SK-N-SH treated with all-trans-retinoic acid at 6 μM for 48 hours (cell line): ENCODE results near the gene OSM.

Experiments
- ATAC-seq: fragments of 200-7000 bp; cut with Tn5 transposase; 3 replicates; pipeline ENCODE4 v1.9.1; 2020; ENCODE audit warnings: mild to moderate bottlenecking, moderate library complexity
- ARNTL ChIP-seq: fragments of 450-650 bp; formaldehyde crosslinking; IDR thresholded peaks from 2 replicates; pipeline ENCODE4 v1.5.0; 2020; ENCODE audit warnings: low read depth, mild to moderate bottlenecking, moderate library complexity, borderline replicate concordance
- CREB5 ChIP-seq: fragments of 250-450 bp; sonication (Bioruptor Pico); IDR thresholded peaks from 2 replicates; pipeline ENCODE4 v1.5.1; 2020; ENCODE audit warnings: low read depth, mild to moderate bottlenecking, moderate library complexity
- CSDC2 ChIP-seq: fragments of 250-450 bp; sonication (Bioruptor Pico); IDR thresholded peaks from 2 replicates; pipeline ENCODE4 v1.5.0; 2020; ENCODE audit warnings: mild to moderate bottlenecking, moderate library complexity
- CSRNP3 ChIP-seq: fragments of 250-450 bp; sonication (Bioruptor Pico); IDR thresholded peaks from 2 replicates; pipeline ENCODE4 v1.5.1; 2021; ENCODE audit warnings: mild to moderate bottlenecking, moderate library complexity
- ESRRG ChIP-seq: fragments of 250-450 bp; sonication (Bioruptor Pico); IDR thresholded peaks from 2 replicates; pipeline ENCODE4 v1.6.1; 2021; ENCODE audit warnings: mild to moderate bottlenecking
- GLIS3 ChIP-seq: fragments of 250-450 bp; sonication (Bioruptor Pico); IDR thresholded peaks from 2 replicates; pipeline ENCODE4 v1.5.0; 2020; ENCODE audit warnings: mild to moderate bottlenecking, moderate library complexity
- ISL1 ChIP-seq: fragments of 250-450 bp; sonication (Bioruptor Pico); IDR thresholded peaks from 2 replicates; pipeline ENCODE4 v2.1.2; 2022; ENCODE audit warnings: mild to moderate bottlenecking, moderate library complexity
- OSR1 ChIP-seq: fragments of 250-450 bp; sonication (Bioruptor Pico); IDR thresholded peaks from 2 replicates; pipeline ENCODE4 v1.8.0; 2022; ENCODE audit warnings: moderate library complexity, mild to moderate bottlenecking, inconsistent platforms
- PATZ1 ChIP-seq: fragments of 250-450 bp; sonication (Bioruptor Pico); IDR thresholded peaks from 2 replicates; pipeline ENCODE4 v1.8.0; 2020; ENCODE audit warnings: mild to moderate bottlenecking, moderate library complexity, borderline replicate concordance
- POU6F1 ChIP-seq: fragments of 250-450 bp; sonication (Bioruptor Pico); IDR thresholded peaks from 2 replicates; pipeline ENCODE4 v1.8.0; 2021; ENCODE audit warnings: low read depth, mild to moderate bottlenecking, moderate library complexity, borderline replicate concordance
- PPARA ChIP-seq: fragments of 250-450 bp; sonication (Bioruptor Pico); IDR thresholded peaks from 2 replicates; pipeline ENCODE4 v1.5.0; 2020; ENCODE audit warnings: mild to moderate bottlenecking, borderline replicate concordance
- RARB ChIP-seq: fragments of 250-450 bp; sonication (Bioruptor Pico); IDR thresholded peaks from 2 replicates; pipeline ENCODE4 v1.8.0; 2021; ENCODE audit warnings: mild to moderate bottlenecking, moderate library complexity
- SNAI2 ChIP-seq: fragments of 250-450 bp; sonication (Bioruptor Pico); IDR thresholded peaks from 2 replicates; pipeline ENCODE4 v1.5.0; 2020; ENCODE audit warnings: mild to moderate bottlenecking, moderate library complexity
- TCF4 ChIP-seq: fragments of 250-450 bp; sonication (Bioruptor Pico); IDR thresholded peaks from 2 replicates; pipeline ENCODE4 v1.8.0; 2021; ENCODE audit warnings: mild to moderate bottlenecking, moderate library complexity, borderline replicate concordance
- TSHZ2 ChIP-seq: fragments of 250-450 bp; sonication (Bioruptor Pico); IDR thresholded peaks from 2 replicates; pipeline ENCODE4 v1.5.0; 2020; ENCODE audit warnings: mild to moderate bottlenecking, moderate library complexity
- ZC3H10 ChIP-seq: fragments of 250-450 bp; sonication (Bioruptor Pico); IDR thresholded peaks from 2 replicates; pipeline ENCODE4 v1.5.1; 2021; ENCODE audit warnings: mild to moderate bottlenecking, moderate library complexity
- ZFP3 ChIP-seq: fragments of 250-450 bp; sonication (Bioruptor Pico); IDR thresholded peaks from 2 replicates; pipeline ENCODE4 v1.5.0; 2020; ENCODE audit warnings: mild to moderate bottlenecking, moderate library complexity
- ZFP30 ChIP-seq: fragments of 450-650 bp; formaldehyde crosslinking; IDR thresholded peaks from 2 replicates; pipeline ENCODE4 v1.5.0; 2022; ENCODE audit warnings: mild to moderate bottlenecking, moderate library complexity
- ZNF70 ChIP-seq: fragments of 450-650 bp; formaldehyde crosslinking; IDR thresholded peaks from 2 replicates; pipeline ENCODE4 v1.5.0; 2020; ENCODE audit warnings: mild to moderate bottlenecking, moderate library complexity
- ZNF8 ChIP-seq: fragments of 450-650 bp; formaldehyde crosslinking; IDR thresholded peaks from 2 replicates; pipeline ENCODE4 v1.5.0; 2020; ENCODE audit warnings: mild to moderate bottlenecking, moderate library complexity

The OSM gene

GRCh38 chr22:30286813-30287647, 20.4 kb upstream of the OSM start:
- TF ChIP-seq ZC3H10 (CRISPR knock-in tag), result no peak
- TF ChIP-seq ARNTL (CRISPR knock-in tag), result no peak
- no peak for TF ChIP-seq GLIS3 (CRISPR knock-in tag)
- peak; percentile 35 for ATAC-seq

GRCh38 chr22:30286331-30286730, 19.7 kb upstream of the OSM start:
- no peak for TF ChIP-seq OSR1 (CRISPR knock-in tag)
- ATAC-seq, result no peak

- TF ChIP-seq PPARA (no peak), ZNF70 (CRISPR knock-in tag) (no peak), SNAI2 (CRISPR knock-in tag) (no peak), TSHZ2 (no peak), ZC3H10 (CRISPR knock-in tag) (no peak), ZNF8 (no peak), POU6F1 (CRISPR knock-in tag) (no peak), PATZ1 (CRISPR knock-in tag) (no peak), ISL1 (CRISPR knock-in tag) (no peak), RARB (CRISPR knock-in tag) (no peak), GLIS3 (CRISPR knock-in tag) (no peak), ZFP3 (CRISPR knock-in tag) (no peak), CSRNP3 (CRISPR knock-in tag) (no peak), OSR1 (CRISPR knock-in tag) (no peak), ZFP30 (CRISPR knock-in tag) (no peak), TCF4 (no peak), CREB5 (CRISPR knock-in tag) (no peak), ESRRG (CRISPR knock-in tag) (no peak), CSDC2 (CRISPR knock-in tag) (no peak)
- ATAC-seq, result no peak
These were observed 19.2 kb upstream of the OSM start for GRCh38 chr22:30285846-30286200.
